ENCODE measurements around the gene ACP7.
"Not testable (repeated sequence)": the region's sequence is repeated elsewhere in the genome, so short reads cannot be mapped to it uniquely, and the experiment has no call there.

The ACP7 gene

DNA sequence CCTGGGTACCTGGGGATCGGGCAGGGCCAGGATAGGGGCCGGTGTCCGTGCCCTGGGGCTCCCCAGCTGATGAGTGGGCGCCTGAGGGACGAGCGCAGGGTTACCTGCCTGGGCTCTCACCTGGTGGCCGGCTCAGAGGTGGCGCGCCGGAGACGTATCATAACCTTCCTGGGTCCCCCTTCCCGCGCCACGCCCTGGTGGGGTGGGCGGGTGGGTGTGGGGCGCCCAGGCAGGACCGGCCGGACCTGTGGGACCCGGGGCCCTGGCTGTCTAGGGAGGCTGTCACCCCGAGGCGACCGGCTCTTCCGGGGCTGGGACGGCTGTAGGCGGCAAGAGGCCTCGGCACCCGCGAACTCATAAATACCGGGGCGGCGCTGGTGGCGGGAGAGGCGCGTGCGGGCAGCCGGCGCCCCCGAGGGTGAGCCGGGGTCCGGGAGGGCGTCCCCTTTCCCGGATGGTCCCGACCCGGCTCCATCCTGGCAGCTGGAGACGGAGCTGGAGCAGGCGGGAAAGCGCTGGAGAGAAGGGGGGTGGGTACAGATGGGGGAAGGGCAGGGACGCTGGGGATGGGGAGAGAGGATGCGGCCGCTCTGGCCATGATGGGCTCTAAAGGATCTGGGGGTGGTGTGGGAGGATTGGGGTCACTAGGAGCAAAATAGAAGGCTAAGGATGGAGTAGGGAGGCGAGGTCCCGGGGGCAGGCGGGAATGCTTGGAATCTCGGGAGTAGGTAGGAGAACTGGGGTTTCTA is at the start of gene ACP7:
Gene ACP7, plus strand, starts transcription at position 386 of the 749 bp plus-strand sequence. CDS start 902 bp downstream, outside the sequence.
- DNase-seq, result no peak

DNA sequence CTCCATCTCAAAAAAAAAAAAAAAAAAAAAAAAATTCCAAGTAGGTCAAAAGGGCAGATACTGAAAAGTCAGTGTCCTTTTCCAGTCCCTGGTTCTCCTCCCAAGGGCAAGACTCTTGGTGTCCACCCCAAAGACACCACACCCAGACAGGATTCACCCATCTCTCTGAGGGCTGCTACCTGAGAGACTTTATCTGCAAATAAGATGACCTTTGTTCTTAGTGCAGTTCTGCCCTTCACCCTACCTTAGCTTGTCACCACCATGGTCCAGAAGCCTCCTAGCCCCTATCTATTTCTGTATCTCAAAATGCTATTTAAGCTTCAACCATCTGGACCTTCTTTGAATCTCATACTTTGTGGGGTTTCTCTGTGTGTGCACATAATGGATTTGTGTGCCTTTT is 47.6 kb upstream of the ACP7 start:
- DNase-seq, result no peak

- DNase-seq, result no peak
Measured at GRCh38 chr19:39037194-39037593, 47.0 kb upstream of the ACP7 start.

DNA sequence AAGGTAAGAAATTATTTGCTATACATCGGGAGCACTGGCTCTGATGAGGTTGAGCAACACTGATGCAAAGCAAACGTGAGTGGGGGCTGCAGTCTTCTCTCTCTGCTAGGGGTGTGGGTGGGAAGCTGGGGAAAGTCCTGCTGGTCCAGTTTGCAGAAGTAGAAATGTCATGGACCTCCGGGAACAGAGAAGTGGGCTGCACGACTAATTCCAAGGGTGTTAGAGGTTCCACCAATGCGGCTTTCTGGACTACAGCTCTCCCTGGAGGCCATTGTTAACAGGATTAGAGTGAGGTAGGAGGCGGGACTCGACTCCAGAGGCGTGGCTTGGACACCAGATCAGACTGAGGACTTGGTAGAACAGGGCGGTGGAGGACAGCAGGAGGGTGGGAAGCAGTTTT is 46.1 kb upstream of the ACP7 start:
- no peak for DNase-seq

- DNase-seq, result no peak
Measured at GRCh38 chr19:39045506-39045905, 38.7 kb upstream of the ACP7 start.

DNA sequence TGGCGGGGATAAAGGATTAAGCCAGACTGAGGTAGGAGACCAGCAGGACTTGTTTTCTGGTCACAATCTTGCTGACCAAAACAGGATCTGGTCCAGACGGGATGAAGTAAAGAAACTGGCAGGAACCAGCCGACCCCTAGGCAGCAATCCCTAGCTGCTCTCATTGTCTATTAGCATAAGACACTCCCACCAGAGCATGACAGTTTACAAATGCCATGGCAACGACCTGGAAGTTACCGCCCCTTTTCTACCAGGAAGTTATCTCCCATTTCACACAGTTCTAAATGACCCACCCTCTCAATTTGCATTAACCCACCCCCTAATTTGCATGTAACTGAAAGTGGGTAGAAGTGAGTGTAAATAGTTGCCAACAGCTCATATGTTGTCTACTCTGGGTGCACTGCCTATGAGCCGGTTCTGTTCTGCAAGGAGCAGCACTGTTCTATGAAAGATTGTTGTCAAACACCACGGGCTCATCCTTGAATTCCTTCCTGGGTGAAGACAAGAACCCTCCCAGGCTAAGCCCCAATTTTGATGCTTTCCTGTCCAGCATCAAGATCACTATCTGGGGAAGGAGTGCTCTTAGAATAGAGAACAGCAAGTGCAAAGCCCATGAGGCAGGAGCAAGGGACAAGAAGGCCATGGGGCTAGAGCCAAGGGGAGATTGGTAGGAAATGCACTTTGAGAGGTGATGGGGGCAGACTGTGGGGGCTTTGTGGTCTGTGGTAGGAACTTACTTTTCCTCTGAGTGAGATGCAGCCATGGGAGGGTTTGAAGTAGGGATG is 37.9 kb upstream of the ACP7 start:
- DNase-seq, result no peak

- no peak for DNase-seq
Measured at GRCh38 chr19:39047073-39047472, 37.1 kb upstream of the ACP7 start.

GRCh38 chr19:39052243-39052746 is 31.9 kb upstream of the ACP7 start:
- DNase-seq, result no peak

- no peak for DNase-seq
Measured at GRCh38 chr19:39052846-39053245, 31.3 kb upstream of the ACP7 start.

- no peak for DNase-seq
Measured at GRCh38 chr19:39053276-39054090, 30.7 kb upstream of the ACP7 start.

- DNase-seq, result no peak
Measured at GRCh38 chr19:39054091-39054470, 30.1 kb upstream of the ACP7 start.

DNA sequence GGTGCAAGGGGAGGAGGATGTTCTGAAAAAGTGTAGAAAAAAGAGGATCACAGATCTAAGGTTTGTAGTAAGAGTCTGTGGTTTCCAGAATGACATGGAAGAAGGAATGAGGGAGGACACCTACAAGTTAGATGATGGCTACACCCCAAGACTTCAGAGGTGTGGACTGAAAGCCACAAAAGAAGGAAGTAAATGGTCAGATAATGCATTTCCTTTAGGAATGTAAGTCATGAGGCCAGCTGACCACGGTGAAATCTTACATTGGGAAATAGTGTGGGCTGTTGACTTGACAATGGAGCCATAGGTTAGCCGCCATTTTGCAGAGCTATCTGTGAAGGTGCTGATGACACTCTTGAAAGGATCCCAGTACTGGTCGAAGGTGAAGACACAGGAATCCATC is 26.6 kb upstream of the ACP7 start:
- DNase-seq, result no peak

DNA sequence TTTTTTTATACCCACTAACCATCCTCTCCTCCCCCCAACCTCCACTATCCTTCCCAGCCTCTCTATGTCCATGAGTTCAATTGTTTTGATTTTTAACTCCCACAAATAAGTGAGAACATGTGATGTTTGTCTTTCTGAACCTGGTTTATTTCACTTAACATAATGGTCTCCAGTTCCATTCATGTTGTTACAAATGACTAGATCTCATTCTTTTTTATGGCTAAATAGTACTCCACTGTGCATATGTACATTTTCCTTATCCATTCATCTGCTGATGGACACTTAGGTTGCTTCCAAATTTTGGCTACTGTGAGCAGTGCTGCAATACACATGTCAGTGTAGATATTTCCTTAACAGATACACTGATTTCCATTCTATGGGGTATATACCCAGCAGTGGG is 24.9 kb upstream of the ACP7 start:
- no peak for DNase-seq

- no peak for DNase-seq
Measured at GRCh38 chr19:39060171-39060570, 24.0 kb upstream of the ACP7 start.

DNA sequence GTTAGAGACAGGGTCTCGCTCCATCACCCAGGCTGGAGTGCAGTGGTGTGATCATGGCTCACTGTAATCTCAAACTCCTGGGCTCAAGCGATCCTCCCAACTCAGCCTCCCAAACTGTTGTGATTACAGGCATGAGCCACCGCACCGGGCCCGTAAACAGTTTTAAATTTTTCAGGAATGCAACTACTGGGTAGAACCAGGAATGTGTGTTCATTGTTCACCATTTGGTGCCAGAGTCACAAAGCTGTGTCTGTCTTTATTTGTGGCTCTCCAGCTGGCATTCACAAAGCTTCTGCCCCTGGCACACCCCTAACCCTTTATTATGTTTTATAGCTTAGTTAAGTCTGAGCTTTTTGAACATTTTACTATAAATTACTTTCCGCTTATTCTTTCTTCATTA is 19.8 kb upstream of the ACP7 start:
- no peak for DNase-seq

- no peak for DNase-seq
Measured at GRCh38 chr19:39065928-39066327, 18.2 kb upstream of the ACP7 start.

DNA sequence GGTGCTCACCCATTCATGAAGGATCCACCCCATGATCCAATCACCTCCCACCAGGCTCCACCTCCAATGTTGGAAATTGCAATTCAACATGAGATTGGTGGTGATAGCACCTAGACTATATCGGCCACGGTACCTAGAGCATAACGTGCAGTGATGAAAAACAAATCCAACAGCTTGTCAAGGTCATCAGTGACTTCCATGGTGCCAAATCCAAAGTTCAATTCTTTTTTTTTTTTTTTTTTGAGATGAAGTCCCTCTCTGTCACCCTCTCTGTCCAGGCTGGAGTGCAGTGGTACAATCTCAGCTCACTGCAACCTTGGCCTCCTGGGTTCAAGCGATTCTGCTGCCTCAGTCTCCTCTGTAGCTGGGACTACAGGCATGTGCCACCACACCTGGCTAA is 17.1 kb upstream of the ACP7 start:
- DNase-seq, result no peak

DNA sequence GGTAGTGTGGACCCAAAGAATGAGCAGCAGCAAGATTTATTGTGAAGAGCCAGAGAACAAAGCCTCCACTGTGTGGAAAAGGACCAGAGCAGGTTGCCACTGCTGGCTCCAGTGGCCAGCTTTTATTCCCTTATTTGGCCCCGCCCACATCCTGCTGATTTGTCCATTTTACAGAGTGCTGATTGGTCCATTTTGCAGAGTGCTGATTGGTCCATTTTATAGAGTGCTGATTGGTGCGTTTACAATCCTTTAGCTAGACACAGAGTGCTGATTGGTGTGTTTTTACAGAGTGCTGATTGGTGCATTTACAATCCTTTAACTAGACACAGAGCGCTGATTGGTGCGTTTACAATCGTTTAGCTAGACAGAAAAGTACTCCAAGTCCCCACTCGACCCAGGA is 15.9 kb upstream of the ACP7 start:
- DNase-seq, result not testable (repeated sequence)

- no peak for DNase-seq
Measured at GRCh38 chr19:39070888-39071287, 13.3 kb upstream of the ACP7 start.

DNA sequence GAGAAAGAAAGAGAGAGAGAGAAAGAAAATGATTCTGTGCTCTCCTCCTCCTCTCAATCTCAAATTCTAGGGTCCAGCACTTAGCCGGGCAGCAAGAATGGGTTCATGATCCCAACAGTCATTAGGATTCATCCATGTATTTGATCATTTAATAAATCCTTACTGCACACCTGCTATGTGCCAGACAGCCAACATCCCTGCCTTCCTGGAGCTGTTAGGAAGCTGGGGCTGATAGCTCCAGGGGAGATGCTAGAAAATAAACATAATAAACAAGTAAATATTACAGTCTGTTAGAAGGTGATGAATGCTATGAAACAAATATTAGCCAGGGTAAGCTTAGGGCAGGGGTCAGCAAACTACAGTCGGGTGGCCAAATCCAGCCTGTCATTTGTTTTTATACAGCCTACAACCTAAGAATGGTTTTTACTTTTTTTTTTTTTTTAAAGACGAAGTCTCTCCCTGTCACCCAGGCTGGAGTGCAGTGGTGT is 9.9 kb upstream of the ACP7 start:
- DNase-seq, result no peak

DNA sequence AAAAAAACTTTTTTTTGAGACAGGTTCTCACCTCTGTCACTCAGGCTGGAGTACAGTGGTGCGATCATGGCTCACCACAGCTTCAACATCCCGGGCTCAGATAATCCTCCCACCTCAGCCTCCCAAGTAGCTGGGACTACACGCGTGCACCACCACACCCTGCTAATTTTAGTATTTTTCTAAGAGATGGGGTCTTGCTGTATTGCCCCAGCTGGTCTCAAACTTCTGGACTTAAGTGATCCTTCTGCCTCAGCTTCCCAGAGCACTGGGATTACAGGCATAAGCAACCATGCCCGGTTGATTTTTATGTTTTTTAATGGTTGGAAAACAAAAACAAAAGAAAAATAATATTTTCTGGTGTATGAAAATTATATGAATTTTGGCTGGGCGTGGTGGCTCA is 9.2 kb upstream of the ACP7 start:
- no peak for DNase-seq

DNA sequence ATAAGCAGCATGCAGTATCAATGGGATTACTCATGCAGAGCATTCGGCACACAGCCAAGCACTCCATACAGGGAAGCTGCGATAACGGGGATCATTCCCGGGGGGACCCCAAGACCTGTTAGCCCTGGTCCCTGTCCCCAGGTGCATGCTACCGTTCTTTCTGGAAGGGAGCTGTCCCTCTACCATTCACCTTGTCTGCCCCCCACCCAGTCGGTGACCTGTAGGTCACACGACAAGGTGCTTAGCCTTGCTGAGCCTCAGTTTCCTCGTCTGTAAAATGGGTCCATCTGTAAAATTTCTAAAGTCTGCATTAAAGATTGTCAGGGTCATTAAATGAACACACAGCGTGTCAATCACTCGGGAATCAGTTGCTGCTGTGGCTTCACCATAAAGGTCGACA is 6.8 kb upstream of the ACP7 start:
- DNase-seq, result no peak

All from NCI-H1048 (cell line).